ENCODE results near the gene TRMT11. TPM values are rescaled to one million over a fixed set of nuclear protein-coding genes. Genes with fewer than 3 reads are reported as not detected.

The TRMT11 gene
- polyA plus RNA-seq, 1 donor (not counting 4 experiments of a cell fraction or from before 2014, with no cell fraction given) = 23.0 TPM

DNA sequence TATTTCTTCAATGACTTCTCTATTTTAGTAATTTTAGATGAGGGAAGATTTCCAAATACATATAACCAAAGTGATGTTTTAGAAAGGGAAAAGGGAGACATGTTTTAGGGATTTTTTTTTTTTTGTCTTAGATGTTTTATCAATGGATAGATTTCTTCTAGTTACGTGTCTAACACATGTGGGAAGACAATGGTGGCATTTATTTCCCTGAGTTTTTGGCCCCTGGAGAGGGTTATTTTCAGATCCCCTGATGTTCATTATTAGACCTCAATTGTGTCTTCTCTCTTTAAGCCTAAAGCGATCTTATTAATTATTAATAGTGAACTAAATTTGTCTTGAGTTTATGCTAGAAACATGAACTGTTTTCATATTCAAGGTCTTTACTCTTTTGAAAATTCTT, 30.3 kb downstream of the TRMT11 start:
- H3K4me1 ChIP-seq (ENCODE audit: control insufficient read depth, extremely low read depth, insufficient read depth, low read length) = no peaks in the 10 kb centered on the region
- H3K9ac ChIP-seq (ENCODE audit: control insufficient read depth, extremely low read depth, insufficient read depth, low read length) = no peak overlapping the region
- H3K27me3 ChIP-seq (ENCODE audit: control insufficient read depth, extremely low read depth, insufficient read depth, low read length) = no peaks in the 10 kb centered on the region
- peaks cover 9 to 12% of the 10 kb centered on the region in 2 experiments for H3K36me3 ChIP-seq (ENCODE audit: control insufficient read depth in 2 of 2, extremely low read depth in 1 of 2, insufficient read depth in 2 of 2, low read length in 2 of 2)
- dilution Hi-C loops (cut with MboI; ENCODE audit: extremely low pct_ligation_motif_present, low sequenced_read_pairs) = no loop called here
- no peak overlapping the region for H3K4me2 ChIP-seq (ENCODE audit: control insufficient read depth, extremely low read depth, insufficient read depth, low read depth, low read length)
- no peak overlapping the region for H2AFZ ChIP-seq (ENCODE audit: control insufficient read depth, low read length)
- no peaks in the 10 kb centered on the region for H3K9me1 ChIP-seq (ENCODE audit: control insufficient read depth, extremely low read depth, insufficient read depth, low read length)
- TF ChIP-seq, protein P1, sequence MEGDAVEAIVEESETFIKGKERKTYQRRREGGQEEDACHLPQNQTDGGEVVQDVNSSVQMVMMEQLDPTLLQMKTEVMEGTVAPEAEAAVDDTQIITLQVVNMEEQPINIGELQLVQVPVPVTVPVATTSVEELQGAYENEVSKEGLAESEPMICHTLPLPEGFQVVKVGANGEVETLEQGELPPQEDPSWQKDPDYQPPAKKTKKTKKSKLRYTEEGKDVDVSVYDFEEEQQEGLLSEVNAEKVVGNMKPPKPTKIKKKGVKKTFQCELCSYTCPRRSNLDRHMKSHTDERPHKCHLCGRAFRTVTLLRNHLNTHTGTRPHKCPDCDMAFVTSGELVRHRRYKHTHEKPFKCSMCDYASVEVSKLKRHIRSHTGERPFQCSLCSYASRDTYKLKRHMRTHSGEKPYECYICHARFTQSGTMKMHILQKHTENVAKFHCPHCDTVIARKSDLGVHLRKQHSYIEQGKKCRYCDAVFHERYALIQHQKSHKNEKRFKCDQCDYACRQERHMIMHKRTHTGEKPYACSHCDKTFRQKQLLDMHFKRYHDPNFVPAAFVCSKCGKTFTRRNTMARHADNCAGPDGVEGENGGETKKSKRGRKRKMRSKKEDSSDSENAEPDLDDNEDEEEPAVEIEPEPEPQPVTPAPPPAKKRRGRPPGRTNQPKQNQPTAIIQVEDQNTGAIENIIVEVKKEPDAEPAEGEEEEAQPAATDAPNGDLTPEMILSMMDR (optimal IDR thresholded peaks at IDR 0.05 in 1 of 3, IDR thresholded peaks at IDR 0.05 in 1 of 3, conservative IDR thresholded peaks at IDR 0.05 in 1 of 3; ENCODE audit: extremely low read depth in 1 of 3, insufficient read depth in 2 of 3, low read length in 3 of 3) = no peak
- no peak for TF ChIP-seq EZH2 (IDR thresholded peaks at IDR 0.05; ENCODE audit: low read length)
- H3K79me2 ChIP-seq (ENCODE audit: control insufficient read depth, insufficient read depth, low read length) = no peaks in the 10 kb centered on the region
- H3K4me3 ChIP-seq (ENCODE audit: control insufficient read depth in 2 of 3, extremely low read depth in 1 of 3, insufficient read depth in 2 of 3, low read depth in 1 of 3, low read length in 3 of 3) = no peak overlapping the region
- no peaks in the 10 kb centered on the region for H4K20me1 ChIP-seq (ENCODE audit: control insufficient read depth, extremely low read depth, insufficient read depth, low read length)
- no peaks in the 10 kb centered on the region for H3K9me3 ChIP-seq (ENCODE audit: control insufficient read depth, low read depth, low read length)
- no peak for FAIRE-seq
- no peak for DNase-seq (ENCODE audit: low read depth, low spot score)
- no peak overlapping the region for H3K27ac ChIP-seq (ENCODE audit: control insufficient read depth, insufficient read depth, low read length)

DNA sequence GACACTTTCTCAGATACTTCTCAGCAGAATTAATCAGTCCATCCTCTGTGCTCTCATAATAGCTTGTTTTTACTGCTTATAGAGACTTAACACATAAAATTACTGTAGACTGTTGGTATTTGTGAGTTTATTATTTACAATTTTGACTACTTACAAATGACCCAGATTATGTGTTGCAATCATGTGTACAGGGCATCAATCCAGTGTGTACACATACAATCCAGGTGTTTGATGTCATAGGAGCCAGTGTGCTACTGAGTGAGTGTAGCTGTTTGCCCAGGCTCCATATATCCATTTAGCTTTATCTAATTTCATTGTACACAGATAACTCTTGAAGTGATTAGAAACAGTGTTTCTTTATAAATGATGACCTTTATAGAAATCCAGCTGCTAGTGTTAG, 31.3 kb downstream of the TRMT11 start:
- dilution Hi-C loops (cut with MboI; ENCODE audit: extremely low pct_ligation_motif_present, low sequenced_read_pairs) = no loop called here
- Histone ChIP-seq H3K4me2 (ENCODE audit: control insufficient read depth, extremely low read depth, insufficient read depth, low read depth, low read length) (no peak overlapping the region), H3K27me3 (ENCODE audit: control insufficient read depth, extremely low read depth, insufficient read depth, low read length) (no peaks in the 10 kb centered on the region), H3K4me1 (ENCODE audit: control insufficient read depth, extremely low read depth, insufficient read depth, low read length) (no peaks in the 10 kb centered on the region), H2AFZ (ENCODE audit: control insufficient read depth, low read length) (no peak overlapping the region), H3K9ac (ENCODE audit: control insufficient read depth, extremely low read depth, insufficient read depth, low read length) (no peak overlapping the region), H3K36me3 (ENCODE audit: control insufficient read depth in 2 of 2, extremely low read depth in 1 of 2, insufficient read depth in 2 of 2, low read length in 2 of 2) (peaks cover 5 to 7% of the 10 kb centered on the region in 2 experiments), H3K4me3 (ENCODE audit: control insufficient read depth in 2 of 3, extremely low read depth in 1 of 3, insufficient read depth in 2 of 3, low read depth in 1 of 3, low read length in 3 of 3) (no peak overlapping the region), H3K27ac (ENCODE audit: control insufficient read depth, insufficient read depth, low read length) (no peak overlapping the region), H3K9me3 (ENCODE audit: control insufficient read depth, low read depth, low read length) (no peaks in the 10 kb centered on the region), H3K9me1 (ENCODE audit: control insufficient read depth, extremely low read depth, insufficient read depth, low read length) (no peaks in the 10 kb centered on the region), H3K79me2 (ENCODE audit: control insufficient read depth, insufficient read depth, low read length) (no peaks in the 10 kb centered on the region), H4K20me1 (ENCODE audit: control insufficient read depth, extremely low read depth, insufficient read depth, low read length) (no peaks in the 10 kb centered on the region)
- TF ChIP-seq EZH2 (IDR thresholded peaks at IDR 0.05; ENCODE audit: low read length) = no peak
- TF ChIP-seq, protein P1 (optimal IDR thresholded peaks at IDR 0.05 in 1 of 3, IDR thresholded peaks at IDR 0.05 in 1 of 3, conservative IDR thresholded peaks at IDR 0.05 in 1 of 3; ENCODE audit: extremely low read depth in 1 of 3, insufficient read depth in 2 of 3, low read length in 3 of 3) = no peak
- FAIRE-seq = no peak
- DNase-seq (ENCODE audit: low read depth, low spot score) = no peak
